ENCODE results near the gene GPR171.
"Not testable (repeated sequence)": the region's sequence is repeated elsewhere in the genome, so short reads cannot be mapped to it uniquely, and the experiment has no call there.

GPR171 gene, protein sequence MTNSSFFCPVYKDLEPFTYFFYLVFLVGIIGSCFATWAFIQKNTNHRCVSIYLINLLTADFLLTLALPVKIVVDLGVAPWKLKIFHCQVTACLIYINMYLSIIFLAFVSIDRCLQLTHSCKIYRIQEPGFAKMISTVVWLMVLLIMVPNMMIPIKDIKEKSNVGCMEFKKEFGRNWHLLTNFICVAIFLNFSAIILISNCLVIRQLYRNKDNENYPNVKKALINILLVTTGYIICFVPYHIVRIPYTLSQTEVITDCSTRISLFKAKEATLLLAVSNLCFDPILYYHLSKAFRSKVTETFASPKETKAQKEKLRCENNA

DNA sequence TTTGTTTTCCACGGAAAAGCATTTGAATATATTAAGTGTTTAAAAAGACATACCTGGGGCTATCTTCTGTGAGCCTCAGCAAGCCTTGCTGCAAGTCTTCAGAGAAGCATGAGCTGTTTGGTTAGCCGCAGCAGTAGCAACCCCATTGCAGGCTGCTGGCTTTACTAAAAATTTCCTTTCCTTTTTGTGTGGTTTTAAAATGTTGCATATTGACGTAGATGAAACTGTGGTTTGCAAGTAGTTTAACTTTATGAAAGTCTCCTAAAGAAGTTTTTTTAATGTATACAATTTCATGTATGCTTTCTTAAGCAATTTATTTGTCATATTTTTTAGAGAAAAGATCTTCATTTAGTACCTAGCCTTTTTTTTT, at the start of gene GPR171:
TSS of gene GPR171 (minus strand) at position 166 of the 370 bp plus-strand sequence. CDS start 3,830 bp downstream, outside the sequence.
- intact Hi-C loops (cut with DNase I), result no loop called here
- DNase-seq, result no peak

DNA sequence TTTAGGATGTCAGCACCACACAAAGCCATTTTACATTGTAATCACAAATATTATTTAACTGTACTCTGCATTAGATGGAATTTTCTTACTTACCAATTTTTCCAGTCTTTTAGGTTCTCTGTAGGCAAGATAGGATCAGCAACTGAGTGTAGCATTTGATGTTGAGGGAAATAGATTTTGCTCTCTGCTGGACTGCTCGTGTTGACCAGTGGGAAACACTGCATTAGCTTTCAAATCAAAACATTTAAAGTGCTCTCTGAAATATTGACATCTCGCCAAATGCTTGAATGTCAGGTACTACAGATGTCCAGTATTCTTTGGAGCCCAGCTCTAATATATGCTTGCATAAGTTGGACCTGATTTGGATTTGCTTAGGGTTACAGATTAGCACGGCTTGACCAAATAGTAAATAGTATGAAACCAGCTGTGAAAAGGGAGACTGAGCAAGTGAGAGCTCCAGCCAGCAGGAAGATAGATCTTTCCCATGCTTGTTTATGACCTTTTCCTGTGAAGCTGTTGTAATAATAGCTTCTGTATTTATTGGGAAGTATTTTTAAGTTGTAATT, 45.8 kb upstream of the GPR171 start:
- DNase-seq, result no peak
- intact Hi-C loops (cut with DNase I), result no loop called here

DNA sequence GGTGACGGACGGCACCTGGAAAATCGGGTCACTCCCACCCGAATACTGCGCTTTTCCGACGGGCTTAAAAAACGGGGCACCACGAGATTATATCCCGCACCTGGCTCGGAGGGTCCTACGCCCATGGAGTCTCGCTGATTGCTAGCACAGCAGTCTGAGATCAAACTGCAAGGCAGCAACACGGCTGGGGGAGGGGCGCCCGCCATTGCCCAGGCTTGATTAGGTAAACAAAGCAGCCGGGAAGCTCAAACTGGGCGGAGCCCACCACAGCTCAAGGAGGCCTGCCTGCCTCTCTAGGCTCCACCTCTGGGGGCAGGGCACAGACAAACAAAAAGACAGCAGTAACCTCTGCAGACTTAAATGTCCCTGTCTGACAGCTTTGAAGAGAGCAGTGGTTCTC, 39.0 kb upstream of the GPR171 start:
- DNase-seq; intact Hi-C loops (cut with DNase I): not testable (repeated sequence)

DNA sequence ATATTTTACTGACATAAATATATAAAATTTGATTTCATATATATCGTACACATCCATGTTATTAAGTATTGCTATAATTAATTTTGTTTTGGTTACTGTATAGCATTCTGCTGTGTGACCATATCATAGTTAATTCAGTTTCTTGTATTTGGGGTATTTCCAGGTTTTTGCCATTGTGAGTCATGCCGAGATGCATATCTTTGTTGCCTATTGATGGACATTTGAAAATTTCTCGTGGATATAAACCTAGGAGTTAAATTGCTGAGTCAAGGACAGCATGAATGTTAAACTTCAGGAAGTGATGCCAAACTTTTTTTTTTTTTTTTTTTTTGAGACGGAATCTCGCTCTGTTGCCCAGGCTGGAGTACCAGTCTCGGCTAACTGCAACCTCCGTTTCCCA, 33.7 kb upstream of the GPR171 start:
- intact Hi-C loops (cut with DNase I), result no loop called here

DNA sequence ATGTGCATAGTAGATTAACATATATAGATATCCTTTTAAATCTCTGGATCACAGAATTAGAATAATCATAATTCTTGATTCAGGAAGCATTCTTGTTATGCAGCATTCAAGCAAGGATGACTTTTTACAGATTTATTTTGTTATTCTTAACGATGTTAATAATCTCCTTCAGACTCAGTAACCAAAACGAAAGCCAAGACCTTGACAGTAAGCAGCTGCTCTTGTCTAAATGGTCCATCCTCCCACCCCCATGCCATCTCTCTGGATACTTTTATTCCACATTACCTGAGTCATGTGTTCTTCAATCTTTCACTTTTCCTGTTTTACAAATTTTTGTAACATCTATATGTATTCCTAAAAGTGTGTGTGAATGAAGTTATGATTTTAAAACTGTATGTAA, 33.3 kb upstream of the GPR171 start:
- intact Hi-C loops (cut with DNase I), result no loop called here
- no peak for DNase-seq

More for the DNA sequence above, 33.7 kb upstream of the GPR171 start:
- no peak for DNase-seq

DNA sequence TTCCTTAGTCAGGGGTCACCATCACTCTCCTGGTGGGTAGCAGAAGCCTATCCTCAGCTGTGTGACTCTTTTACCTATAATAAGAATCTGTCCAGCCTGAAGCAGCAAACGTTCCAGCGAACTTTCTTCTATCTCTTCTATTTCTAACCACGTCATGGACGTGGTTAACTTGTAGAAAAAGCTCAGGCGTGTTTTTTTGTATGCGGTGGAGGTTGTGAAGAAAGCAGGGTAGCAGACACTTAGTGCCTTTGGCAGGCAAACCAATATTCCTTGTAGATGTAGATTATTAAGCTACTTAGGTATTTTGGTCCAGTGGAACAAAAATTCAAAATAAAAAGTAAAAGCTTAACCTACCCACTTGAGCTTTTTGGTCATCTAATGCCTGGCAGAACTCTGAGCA, 31.8 kb upstream of the GPR171 start:
- DNase-seq, result no peak
- intact Hi-C loops (cut with DNase I), result no loop called here

DNA sequence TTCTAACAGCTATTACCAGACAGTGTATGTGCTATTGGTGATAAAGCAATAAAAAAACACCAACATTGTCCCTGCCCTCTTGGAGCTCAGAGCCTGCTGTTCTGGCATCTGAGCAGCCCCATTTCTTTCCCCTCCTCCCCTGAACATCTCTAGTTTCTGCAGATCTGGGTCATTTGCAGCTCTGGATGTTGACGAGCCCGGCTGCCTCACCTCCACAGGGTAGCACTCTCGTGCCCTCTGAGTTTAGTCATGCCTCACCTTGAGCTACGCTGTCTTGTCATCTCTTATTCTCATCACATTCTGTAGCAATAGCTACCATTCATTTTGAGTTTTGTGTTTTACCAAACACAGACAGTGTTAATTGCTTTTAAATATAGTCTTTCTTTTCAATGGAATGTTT, 30.0 kb upstream of the GPR171 start:
- no peak for DNase-seq
- intact Hi-C loops (cut with DNase I), result no loop called here

DNA sequence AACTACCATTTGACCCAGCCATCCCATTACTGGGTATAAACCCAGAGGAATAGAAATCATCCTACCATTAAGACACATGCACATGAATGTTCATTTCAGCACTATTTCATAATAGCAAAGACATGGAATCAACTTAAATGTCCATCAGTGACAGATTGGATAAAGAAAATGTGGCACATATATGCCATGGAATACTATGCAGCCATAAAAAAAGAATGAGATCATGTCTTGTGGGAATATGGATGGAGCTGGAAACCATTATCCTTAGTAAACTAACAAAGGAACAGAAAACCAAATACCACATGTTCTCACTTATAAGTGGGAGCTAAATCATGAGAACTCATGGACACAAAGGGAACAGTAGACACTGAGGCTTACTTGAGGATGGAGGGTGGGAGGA, 29.4 kb upstream of the GPR171 start:
- DNase-seq; intact Hi-C loops (cut with DNase I): not testable (repeated sequence)

DNA sequence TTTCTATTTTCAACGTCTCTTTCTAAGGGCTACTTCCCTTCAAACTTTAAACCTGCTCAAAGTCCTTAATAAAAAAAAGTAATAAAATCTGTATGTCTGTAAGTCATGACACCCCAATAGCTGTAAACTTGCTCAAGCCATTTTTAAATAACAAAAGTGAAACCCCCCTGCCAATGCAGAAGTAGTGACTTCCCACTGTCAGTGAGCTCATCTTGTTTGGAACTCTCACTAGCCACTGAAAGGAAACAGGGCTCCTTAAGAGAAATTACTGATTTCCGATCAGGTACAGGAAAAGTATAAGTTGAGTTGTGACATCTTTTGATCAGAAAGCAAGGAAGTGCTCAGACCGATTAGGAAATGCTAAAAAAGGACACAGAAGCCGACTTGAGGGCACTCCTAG, 27.6 kb upstream of the GPR171 start:
- no peak for DNase-seq
- intact Hi-C loops (cut with DNase I), result no loop called here

DNA sequence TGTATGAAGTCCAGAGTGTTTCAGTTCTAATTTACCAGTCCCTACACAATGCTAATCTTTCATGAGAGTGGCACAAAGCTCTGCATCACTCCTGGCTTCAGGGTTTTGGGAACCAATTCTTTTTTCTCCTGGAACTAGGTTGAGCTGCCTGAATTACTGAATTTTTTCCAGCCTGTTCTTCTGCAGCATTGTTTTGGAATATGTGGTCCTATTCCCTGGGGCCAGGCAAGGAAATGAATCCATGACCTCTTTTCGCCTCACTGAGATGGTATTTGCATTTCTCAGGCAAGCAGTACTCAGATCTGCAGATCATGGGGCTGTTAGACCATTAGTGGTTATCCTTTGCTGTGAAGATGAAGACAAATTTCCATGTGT, 25.6 kb upstream of the GPR171 start:
- peak in 1 of 42 donors; percentile 7 for DNase-seq
- intact Hi-C loops (cut with DNase I), result loop anchor here (5.0 kb wide), 1 partner anchor 54 kb away; no protein-coding TSS in a partner anchor

DNA sequence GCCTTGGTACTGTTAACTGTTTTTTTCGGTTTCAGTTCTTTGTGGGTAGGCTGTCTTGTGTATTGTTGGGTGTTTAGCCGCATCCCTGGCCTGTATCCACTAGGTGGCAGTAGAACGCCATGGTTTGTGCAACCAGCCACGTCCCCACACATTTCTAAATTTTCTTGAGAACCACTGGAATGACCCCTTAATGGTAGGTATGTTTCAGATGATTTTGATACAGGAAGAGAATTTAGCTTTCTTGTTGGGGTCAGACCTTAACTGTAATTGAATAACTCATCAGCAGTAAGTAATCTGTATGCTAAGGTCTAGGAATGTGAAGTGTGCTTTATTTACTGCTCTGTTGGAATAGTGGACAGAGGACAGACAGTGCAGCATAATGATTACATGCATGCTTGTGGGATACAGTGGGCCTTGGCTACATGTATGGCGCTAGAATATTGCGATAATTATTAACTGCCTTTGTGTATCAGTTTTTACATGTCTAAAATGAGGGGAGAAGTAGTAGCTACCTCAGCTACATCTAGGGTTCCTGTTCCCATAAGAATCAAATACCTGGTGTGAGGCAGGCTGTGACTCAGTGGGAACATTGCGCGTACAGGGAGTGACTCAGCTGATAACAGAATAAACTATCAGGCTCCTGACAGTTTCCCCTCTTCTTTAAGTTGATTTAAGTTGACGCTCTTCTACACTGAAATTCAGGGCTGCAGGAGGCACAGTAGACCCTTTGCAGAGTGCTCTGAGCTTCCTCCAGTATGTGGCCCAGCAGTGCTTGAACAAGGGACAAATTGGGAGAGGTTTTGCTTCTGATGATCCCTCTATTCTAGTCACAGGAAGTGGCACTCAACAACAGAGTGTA, 25.0 kb upstream of the GPR171 start:
- DNase-seq, result peak; percentile 25 to 92 (median 80)
- intact Hi-C loops (cut with DNase I), result loop anchor here (5.0 kb wide), 1 partner anchor 54 kb away; no protein-coding TSS in a partner anchor

DNA sequence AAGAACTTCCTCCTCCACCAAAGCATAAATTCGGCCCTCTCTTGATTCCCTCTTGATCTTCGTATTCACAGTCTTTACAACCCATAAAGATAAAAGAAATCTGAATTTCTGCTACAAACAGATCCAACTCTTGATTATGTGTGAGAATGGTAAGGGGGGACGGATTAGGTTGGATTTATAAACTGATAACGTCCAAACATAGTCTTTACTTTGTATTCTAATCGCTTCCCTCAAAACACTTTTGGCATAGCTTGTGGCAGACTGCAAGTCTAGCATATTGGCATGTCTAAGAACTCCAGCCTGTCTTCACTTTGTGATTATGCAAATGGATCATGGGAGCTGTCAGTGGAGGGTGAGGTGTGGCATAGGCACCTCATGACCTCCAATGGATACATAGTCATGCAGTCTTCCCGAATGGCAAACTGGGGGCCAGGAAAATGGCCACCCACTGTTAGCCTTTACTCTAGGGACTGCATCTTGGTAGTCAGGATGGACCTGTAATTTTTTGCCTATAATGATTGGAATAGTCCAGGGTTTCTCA, 24.3 kb upstream of the GPR171 start:
- DNase-seq, result no peak

DNA sequence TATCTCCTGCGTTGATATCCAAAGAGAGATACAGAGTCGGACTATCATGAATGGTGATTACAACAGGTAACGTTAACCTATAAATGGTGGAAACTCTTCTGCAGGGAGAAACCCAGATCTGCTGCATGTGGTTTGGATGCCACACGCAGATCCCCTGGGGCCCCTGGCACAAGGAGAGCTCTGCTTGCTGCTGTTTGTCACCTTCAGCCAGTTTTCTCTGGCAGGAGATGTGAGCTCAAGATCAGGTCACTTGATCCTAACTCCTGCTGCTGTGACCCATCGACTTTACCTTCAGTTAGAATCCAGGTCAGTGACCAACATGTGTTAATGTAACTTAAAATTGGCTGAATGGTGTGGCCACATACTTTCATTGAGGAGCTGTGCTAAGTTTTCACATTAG, 23.8 kb upstream of the GPR171 start:
- intact Hi-C loops (cut with DNase I), result loop anchor here (5.0 kb wide), 1 partner anchor 55 kb away; no protein-coding TSS in a partner anchor
- DNase-seq, result no peak

More for the DNA sequence above, 24.3 kb upstream of the GPR171 start:
- intact Hi-C loops (cut with DNase I), result loop anchor here (5.0 kb wide), 1 partner anchor 55 kb away; no protein-coding TSS in a partner anchor

DNA sequence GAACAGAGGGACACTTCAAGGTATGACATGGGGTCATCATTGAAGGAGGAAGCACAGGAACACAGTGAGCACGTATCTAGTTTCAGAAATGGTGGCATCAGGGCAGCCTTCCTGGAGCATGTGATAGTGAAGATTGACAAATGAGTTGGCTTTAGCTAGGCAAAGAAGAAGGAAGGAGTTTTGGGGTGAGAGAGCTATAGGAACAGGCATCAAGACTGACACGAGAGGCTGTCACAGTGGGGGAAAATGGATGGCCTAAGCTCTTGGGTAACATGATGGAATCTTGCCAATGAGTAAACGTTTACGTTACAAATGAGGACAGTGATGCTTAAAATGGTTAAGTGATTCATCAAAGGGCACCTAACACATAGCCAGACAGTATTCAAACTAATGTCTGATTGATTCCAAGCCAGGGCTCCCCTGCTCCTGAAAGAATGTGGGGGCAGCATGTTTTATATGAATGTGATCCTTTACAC, 23.1 kb upstream of the GPR171 start:
- no peak for DNase-seq
- intact Hi-C loops (cut with DNase I), result loop anchor here (5.0 kb wide), 1 partner anchor 56 kb away; no protein-coding TSS in a partner anchor

DNA sequence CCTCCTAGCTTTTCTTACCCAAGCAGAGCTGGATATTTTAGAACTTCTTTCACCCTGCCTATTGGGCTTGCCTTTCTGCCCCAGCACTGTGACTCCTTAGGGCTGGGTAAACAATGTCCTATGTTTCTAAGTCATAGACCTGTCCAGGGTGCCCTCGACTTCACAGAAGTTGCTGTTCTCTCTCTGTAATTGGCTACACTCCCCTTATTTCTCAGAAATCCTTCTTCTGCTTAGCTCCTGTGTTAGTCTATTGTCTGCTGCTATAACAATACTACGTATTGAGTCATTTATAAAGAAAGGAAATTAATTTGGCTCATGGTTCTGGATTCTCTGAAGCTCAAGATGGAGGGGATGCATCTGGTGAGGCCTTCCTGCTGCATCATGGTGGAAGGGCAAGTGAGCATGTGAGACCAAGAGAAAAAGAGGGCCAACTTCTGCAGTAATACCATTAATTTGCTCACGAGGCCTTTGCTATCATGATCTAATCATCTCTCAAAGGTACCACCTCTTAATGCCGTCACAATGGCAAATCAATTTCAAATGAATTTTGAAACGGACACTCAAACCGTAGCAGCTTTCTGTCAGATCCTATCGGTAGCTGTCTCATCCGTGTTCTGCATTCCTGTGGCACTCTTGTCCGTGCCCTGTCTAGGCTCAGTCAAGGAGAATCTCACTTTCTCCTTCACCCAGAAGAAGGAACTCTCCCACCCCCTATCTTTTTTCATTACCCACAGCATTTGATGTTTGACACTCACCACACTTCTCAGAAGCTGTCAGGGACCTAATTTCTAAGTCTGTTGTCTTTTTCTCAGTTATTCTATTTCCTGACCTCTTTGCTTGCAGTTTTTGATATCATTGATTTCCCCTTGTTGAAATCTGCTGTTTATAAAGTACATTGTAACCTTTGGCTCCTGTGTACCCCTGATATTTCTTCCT, 22.3 kb upstream of the GPR171 start:
- no peak for DNase-seq
- intact Hi-C loops (cut with DNase I), result loop anchor here (5.0 kb wide), 1 partner anchor 57 kb away; no protein-coding TSS in a partner anchor

DNA sequence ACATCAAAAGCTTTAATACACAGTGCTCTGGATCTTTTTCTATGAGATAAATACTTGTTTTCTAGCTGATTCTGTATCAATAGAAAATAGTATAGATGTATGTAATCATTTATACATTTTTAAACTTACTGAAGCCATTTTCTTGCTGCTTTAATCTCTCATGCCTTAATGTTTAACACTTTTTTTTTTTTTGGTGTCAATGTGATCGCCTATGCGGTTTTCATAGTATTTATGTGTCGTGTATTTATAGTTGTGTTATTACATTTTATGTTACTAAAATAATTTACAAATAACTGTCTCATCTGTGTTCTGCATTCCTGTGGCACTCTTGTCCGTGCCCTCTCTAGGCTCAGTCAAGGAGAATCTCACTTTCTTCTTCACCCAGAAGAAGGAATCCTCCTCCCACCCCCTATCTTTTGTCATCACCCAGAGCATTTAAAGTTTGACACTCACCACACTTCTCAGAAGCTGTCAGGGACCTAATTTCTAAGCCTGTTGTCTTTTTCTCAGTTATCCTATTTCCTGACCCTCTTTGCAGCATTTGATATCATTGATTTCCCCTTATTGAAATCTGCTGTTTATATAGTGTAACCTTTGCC, 21.4 kb upstream of the GPR171 start:
- intact Hi-C loops (cut with DNase I), result no loop called here
- no peak for DNase-seq

DNA sequence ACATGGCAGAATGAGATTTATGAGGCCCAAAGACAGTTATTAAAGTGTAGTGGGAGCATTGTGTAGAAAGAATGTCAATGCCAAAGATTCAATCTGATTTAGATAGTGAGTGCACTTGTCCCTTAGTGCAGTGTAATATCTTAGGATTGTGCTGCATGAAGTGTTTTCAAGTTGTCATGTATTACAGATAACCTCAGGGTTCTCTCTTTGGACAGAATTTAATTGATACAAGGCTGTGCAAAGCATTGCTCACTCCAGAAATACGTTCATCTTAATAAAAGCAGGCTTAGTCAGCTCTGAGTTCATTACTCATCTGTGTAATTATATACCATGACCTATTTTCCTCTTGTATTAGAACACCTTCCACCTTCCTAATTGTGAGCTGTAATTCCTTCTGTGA, 16.0 kb upstream of the GPR171 start:
- intact Hi-C loops (cut with DNase I), result no loop called here
- DNase-seq, result no peak

DNA sequence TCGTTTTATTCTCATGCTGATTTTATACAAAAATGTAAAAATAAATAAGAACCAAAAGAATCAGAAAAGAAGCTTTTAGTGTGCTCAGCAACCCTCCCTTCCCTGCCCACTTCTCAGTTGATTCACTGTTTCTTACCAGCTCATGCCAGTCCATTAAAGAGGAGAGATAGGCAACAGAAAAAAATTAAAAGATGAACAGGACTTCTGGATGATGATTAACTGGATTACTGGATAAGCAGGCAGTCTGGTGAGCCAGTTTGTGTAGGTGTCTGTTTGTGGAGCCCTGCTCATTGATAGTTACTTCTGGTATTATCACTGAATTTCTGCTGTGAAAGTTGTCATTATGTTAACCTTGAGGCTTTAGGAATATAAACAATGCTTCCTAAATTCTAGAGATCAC, 15.1 kb upstream of the GPR171 start:
- intact Hi-C loops (cut with DNase I), result no loop called here
- DNase-seq, result no peak

Data from head of caudate nucleus (tissue), 42 donors.